ENCODE data around the gene TRIM66. TPM values are rescaled to one million over a fixed set of nuclear protein-coding genes. Genes with fewer than 3 reads are reported as not detected.

Gene TRIM66
- total and polyA plus RNA-seq, 2 of the 8 experiments (the other 6 are each of a cell fraction or from before 2014, with no cell fraction given) = 3.1 to 3.5 TPM

GRCh38 chr11:8723711-8724110 is 41.2 kb upstream of the TRIM66 start:
- no peak overlapping the region for H3K27ac ChIP-seq (ENCODE audit: low read depth, low read length)
- H3K23me2 ChIP-seq (ENCODE audit: low read depth, low read length) = no peaks in the 10 kb centered on the region
- H2BK20ac ChIP-seq (ENCODE audit: low read length) = no peak overlapping the region
- no peak overlapping the region for H3K9ac ChIP-seq (replicated peaks in 1 of 4; ENCODE audit: extremely low read depth in 1 of 4, low read depth in 3 of 4, low read length in 3 of 4)
- DNase-seq (ENCODE audit: low read depth in 1 of 2, low spot score in 2 of 2) = no peak
- H2BK120ac ChIP-seq (replicated peaks; ENCODE audit: low read depth, low read length) = no peak overlapping the region
- no peak overlapping the region for H3K4me3 ChIP-seq (ENCODE audit: extremely low read depth in 1 of 4, insufficient read depth in 2 of 4, low read depth in 3 of 4, low read length in 4 of 4)
- ChIA-PET CTCF (ENCODE audit: partially characterized antibody) (interaction anchor here (0.9 to 1.5 kb wide), 4 partner anchors 10 to 237 kb away, joined by 3 to 4 read pairs (median 3); a partner anchor contains a TSS), POLR2A (ENCODE audit: partially characterized antibody) (interaction anchor here (0.6 to 3.3 kb wide), 4 partner anchors 10 to 35 kb away, joined by 3 to 8 read pairs (median 4); no protein-coding TSS in a partner anchor)
- no peaks in the 10 kb centered on the region for H3K36me3 ChIP-seq (ENCODE audit: control insufficient read depth in 2 of 4, insufficient read depth in 4 of 4, low read length in 3 of 4)
- 79% methylated on average over 7 of the region's 7 CpGs; no CpG with 5 or more reads in 1 of the 2 experiments for WGBS, 2 experiments (ENCODE audit: extremely low coverage in 1 of 2, insufficient coverage in 1 of 2, insufficient read length in 1 of 2, insufficient replicate concordance in 2 of 2, low coverage in 1 of 2, low lambda C conversion rate in 2 of 2, missing lambda C conversion rate in 1 of 2)
- H2BK15ac ChIP-seq (ENCODE audit: low read length) = no peak overlapping the region
- H4K91ac ChIP-seq (replicated peaks; ENCODE audit: insufficient read length, low read length) = no peak overlapping the region
- no peak overlapping the region for H2AK5ac ChIP-seq (ENCODE audit: low read depth, low read length)
- no peaks in the 10 kb centered on the region for H3K79me1 ChIP-seq (ENCODE audit: low read depth, low read length)
- H3K23ac ChIP-seq (ENCODE audit: insufficient read length) = no peak overlapping the region
- no peak overlapping the region for H3K14ac ChIP-seq (ENCODE audit: insufficient read length)
- H2AFZ ChIP-seq (ENCODE audit: low read length) = no peak overlapping the region
- no peak overlapping the region for H3K4ac ChIP-seq (replicated peaks; ENCODE audit: insufficient read length, low read depth, low read length)
- H3K4me1 ChIP-seq (replicated peaks in 1 of 4; ENCODE audit: control insufficient read depth in 3 of 4, insufficient read depth in 4 of 4, low read length in 3 of 4) = peaks cover 0 to 13% (median 9%) of the 10 kb centered on the region in 4 experiments; a peak in 4 of 7 replicates
- H2BK5ac ChIP-seq (ENCODE audit: low read depth, low read length) = no peak overlapping the region
- no peak overlapping the region for H3K4me2 ChIP-seq (ENCODE audit: insufficient read depth in 1 of 2, low read depth in 2 of 2, low read length in 2 of 2)
- no peak for FAIRE-seq
- no peak overlapping the region for H4K8ac ChIP-seq (ENCODE audit: extremely low read depth, insufficient read depth, low read length)
- no peaks in the 10 kb centered on the region for H4K20me1 ChIP-seq (replicated peaks in 1 of 2; ENCODE audit: control insufficient read depth in 1 of 2, insufficient read depth in 2 of 2, low read length in 2 of 2)
- H3K79me2 ChIP-seq (ENCODE audit: control insufficient read depth in 1 of 2, insufficient read depth in 2 of 2, low read length in 2 of 2) = no peaks in the 10 kb centered on the region
- no peak for TF ChIP-seq NRF1 (IDR thresholded peaks at IDR 0.05; ENCODE audit: low read depth, low read length)
- 0 out of 2 replicates have a peak, but pooled peaks have one; percentile 39 for TF ChIP-seq YY1 (IDR thresholded peaks at IDR 0.05; ENCODE audit: low read depth, low read length)
- TF ChIP-seq POLR2A (IDR thresholded peaks at IDR 0.05; ENCODE audit: control extremely low read depth in 1 of 2, low read depth in 2 of 2, low read length in 2 of 2) = no peak
- H2BK12ac ChIP-seq (ENCODE audit: low read depth, low read length) = peak overlapping the region; percentile 75; the same call in 1 of the 2 replicates
- H3K56ac ChIP-seq (replicated peaks; ENCODE audit: insufficient read length, low read depth, low read length) = no peak overlapping the region
- no peak overlapping the region for H3K18ac ChIP-seq (ENCODE audit: extremely low read depth, low read length)
- no peaks in the 10 kb centered on the region for H3K9me3 ChIP-seq (ENCODE audit: insufficient read depth in 2 of 2, low read depth in 1 of 2, low read length in 1 of 2)
- H4K5ac ChIP-seq (ENCODE audit: insufficient read length, low read depth, low read length) = no peak overlapping the region
- H3K27me3 ChIP-seq (replicated peaks in 1 of 4; ENCODE audit: control insufficient read depth in 3 of 4, extremely low read depth in 1 of 4, insufficient read depth in 3 of 4, low read length in 3 of 4) = no peaks in the 10 kb centered on the region
